ENCODE measurements around the gene RFTN1. TPM values are rescaled to one million over a fixed set of nuclear protein-coding genes. Genes with fewer than 3 reads are reported as not detected.

Gene RFTN1, protein sequence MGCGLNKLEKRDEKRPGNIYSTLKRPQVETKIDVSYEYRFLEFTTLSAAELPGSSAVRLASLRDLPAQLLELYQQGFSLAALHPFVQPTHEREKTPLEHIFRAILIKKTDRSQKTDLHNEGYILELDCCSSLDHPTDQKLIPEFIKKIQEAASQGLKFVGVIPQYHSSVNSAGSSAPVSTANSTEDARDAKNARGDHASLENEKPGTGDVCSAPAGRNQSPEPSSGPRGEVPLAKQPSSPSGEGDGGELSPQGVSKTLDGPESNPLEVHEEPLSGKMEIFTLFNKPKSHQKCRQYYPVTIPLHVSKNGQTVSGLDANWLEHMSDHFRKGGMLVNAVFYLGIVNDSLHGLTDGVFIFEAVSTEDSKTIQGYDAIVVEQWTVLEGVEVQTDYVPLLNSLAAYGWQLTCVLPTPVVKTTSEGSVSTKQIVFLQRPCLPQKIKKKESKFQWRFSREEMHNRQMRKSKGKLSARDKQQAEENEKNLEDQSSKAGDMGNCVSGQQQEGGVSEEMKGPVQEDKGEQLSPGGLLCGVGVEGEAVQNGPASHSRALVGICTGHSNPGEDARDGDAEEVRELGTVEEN
- total RNA-seq: 119 TPM

DNA sequence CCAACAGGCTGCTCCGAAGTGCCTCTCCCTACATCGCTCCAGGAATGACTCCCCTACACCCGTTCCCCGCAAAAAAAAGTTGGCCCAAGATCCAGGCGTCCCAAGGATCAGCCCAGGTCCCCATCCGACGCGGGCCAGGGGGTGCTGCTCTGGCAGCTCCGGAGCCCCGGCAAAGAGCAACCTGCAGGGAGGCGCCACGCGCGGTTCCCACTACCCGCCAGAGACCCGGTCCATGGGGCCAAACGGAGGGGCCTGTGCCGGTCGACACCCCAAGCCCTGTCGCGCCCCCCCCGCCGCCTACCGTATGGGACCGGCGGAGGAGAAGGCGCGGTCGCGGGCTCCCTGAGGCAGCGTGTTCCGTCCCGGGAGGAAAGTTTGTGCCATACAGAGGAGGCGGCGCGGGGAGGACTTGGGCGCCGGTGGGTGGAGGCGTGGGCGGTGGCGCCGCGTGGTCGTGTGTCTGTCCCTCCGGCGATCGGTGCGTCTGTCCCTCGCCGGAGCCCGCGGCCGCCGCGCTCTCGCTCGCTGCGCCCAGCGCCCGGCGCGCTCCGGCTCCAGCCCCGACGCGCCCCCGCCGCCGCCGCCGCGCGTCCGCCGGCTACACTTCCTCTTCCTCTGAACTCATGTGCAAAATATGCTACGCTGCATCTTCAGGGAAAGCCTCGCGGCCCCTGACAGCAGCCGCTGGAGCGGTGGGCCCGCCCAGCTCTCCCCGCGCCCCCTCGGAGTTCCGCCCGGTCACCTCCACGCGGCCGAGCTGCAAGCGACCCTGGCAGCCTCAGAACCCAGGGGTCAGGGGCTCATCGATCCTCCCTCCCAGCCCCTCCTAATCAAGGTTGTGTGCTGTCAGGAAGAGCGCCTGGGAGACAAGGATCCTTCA is at the start of gene RFTN1:
RFTN1 (minus strand) TSS at position 559 of the 880 bp plus-strand sequence. CDS start 19,830 bp downstream, outside the sequence.
- peak; percentile 78 for DNase-seq (ENCODE audit: low spot score)
- intact Hi-C loops (cut with DNase I): loop anchor here (10.0 kb wide), 2 partner anchors 129 to 199 kb away; no protein-coding TSS in a partner anchor
- ATAC-seq: peak; percentile 12

DNA sequence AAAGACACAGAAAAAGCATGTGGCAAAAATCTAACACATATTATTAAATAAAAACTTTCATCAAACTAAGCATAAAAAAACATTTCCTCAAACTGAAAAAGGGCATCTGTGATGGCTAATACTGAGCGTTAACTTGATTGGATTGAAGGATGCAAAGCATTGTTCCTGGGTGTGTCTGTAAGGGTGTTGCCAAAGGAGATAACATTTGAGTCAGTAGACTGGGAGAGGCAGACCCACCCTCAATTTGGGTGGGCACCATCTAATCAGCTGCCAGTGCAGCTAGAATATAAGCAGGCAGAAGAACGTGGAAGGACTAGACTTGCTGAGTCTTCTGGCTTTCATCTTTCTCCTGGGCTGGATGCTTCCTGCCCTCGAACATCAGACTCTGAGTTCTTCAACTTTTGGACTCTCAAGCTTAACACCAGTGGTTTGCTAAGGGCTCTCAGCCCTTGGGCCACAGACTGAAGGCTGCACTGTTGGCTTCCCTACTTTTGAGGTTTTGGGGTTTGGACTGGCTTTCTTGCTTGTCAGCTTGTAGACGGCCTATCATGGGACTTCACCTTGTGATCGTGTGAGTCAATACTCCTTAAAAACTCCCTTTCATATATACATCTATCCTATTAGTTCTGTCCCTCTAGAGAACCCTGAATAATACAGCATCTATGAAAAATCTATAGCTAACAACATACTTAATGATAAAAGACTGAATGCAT is 46.3 kb upstream of the RFTN1 start:
- intact Hi-C loops (cut with DNase I): no loop called here
- ATAC-seq: no peak
- no peak for DNase-seq (ENCODE audit: low spot score)

DNA sequence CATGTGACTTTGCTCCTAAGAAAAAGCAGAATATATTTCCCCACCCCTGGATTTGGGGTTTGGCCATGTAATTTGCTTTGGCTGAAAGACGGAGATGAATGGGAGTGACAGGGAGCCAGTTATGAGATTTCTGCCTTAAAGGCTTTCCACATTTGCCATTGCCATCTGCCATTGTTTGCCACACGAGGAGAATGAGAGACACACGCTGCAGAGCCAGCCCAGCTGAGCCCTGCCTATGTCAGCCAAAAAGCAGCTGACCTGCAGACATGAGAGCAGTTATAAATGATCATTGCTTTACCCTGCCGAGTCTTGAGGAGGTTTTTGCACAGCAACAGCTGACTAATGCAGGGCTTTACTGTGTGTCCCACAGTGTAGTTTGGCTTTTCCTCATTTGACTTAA is 40.6 kb upstream of the RFTN1 start:
- DNase-seq (ENCODE audit: low spot score): no peak
- no peak for ATAC-seq
- intact Hi-C loops (cut with DNase I): loop anchor here (5.0 kb wide), 1 partner anchor 267 kb away; no protein-coding TSS in a partner anchor

DNA sequence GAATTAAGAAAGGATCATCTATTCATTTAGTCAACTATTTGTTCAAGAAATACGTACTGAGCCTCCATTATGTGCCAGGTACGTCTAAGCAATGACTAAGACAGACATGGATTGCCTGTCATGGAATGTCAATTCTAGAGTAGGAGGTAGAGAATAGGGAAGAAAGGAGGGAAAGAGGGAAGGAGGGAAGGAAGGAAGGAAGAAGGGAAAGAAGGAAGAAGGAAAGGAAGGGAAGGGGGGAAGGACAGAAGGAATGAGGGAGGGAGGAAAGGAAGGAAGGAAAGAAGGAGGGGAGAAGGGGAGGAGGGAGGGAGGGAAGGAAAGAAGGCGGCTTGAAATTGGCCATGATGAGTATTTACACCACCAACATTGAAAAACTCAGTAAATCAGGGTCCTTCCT is 39.3 kb upstream of the RFTN1 start:
- intact Hi-C loops (cut with DNase I): loop anchor here (5.0 kb wide), 1 partner anchor 265 kb away; no protein-coding TSS in a partner anchor
- DNase-seq (ENCODE audit: low spot score) (no peak), ATAC-seq (no peak)

DNA sequence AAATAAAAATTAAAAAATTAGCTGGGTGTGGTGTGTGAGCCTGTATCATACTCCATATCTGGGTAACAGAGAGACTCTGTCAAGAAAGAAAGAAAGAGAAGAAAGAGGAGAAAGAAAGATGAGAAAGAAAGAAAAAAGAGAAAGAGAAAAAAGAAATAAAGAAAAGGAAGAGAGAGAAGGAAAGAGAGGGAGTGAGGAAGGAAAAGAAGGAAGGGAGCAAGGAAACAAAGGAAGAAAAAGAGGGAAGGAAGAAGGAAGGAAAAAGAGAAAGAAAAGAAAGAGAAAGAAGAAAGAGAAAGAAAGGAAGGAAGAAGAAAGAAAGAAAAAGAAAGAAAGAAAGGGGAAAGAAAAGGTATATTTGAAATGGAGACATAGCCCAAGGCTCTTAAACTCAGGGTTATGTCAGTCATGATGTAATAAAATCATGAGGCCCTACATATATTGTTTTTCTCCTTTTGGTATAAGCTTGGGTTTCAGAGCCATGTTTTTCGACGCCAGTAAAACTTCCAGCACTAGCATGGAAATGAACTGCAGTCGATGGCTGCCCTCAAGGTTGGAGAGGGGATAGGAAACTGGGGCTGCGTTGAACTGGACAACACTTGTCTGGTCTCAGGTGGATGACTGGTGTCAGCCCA is 38.0 kb upstream of the RFTN1 start:
- intact Hi-C loops (cut with DNase I): loop anchor here (5.0 kb wide), 1 partner anchor 264 kb away; no protein-coding TSS in a partner anchor

DNA sequence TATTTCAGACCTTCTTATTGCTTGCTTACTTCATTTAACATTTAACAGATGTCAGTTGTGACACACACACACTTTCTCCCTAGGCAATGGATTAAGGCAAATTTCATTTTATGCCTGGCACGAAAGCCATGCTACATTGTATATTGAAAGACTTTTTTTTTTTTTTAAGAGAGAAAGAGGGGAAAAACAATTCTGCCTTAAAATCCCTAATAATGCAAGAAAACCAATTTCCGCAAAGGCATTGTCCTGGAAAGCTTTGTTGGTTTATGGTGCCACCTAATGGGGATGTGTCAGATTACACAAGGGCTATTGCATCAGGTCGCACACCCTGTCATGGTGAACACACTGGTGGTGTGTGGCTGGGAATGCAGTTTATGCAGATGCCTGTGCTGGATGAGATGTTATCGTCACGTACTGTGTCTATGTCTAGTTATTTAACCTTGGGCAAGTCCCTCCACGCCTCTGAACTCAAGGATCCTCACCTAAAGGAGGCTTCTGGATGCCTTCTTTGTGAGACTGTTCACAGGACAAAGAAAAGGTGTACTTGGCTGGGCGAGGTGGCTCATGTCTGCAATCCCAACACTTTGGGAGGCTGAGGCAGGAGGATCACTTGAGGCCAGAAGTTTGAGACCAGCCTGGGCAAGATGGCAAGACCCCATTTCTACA is 37.3 kb upstream of the RFTN1 start:
- intact Hi-C loops (cut with DNase I): loop anchor here (5.0 kb wide), 1 partner anchor 264 kb away; no protein-coding TSS in a partner anchor
- ATAC-seq: peak; percentile 92

More for the DNA sequence above, 38.0 kb upstream of the RFTN1 start:
- ATAC-seq (peak; percentile 40), DNase-seq (ENCODE audit: low spot score) (no peak)

DNA sequence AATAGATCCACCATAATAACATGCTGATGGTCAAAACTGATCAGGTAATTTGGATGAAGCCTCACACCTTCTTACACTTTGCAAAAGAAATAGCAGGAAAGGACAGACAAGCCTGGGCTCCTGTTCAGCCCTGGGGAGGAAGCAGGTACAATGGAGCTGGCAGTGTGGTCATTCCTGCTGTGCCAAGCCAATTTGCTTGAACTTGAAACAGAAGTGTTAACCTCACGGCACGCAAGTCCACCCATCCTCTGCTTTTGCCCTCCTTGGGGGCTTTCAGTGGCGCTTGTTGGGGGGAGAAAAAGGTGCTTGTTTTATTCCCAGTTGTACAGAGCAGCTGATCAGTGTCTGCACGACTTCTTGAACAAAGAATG is 36.8 kb upstream of the RFTN1 start:
- intact Hi-C loops (cut with DNase I): loop anchor here (5.0 kb wide), 1 partner anchor 263 kb away; no protein-coding TSS in a partner anchor
- peak; percentile 51 for ATAC-seq

More for the DNA sequence above, 37.3 kb upstream of the RFTN1 start:
- peak; percentile 73 for DNase-seq (ENCODE audit: low spot score)

DNA sequence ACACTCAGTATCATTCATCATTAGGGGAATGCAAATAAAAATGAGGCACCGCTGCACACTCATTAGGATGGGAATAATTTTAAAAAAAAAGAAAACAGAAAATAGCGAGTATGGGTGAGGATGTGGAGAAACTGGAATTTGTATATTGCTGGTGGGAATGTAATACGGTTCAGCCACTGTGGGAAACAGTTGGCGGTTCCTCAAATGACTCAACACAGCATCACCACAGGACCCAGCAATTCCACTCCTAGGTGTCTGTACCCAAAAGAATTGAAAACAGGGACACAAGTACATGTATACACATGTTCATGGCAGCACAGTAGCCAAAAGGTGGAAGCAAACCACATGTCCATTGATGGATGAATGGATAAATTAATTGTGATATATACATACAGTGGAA is 35.2 kb upstream of the RFTN1 start:
- intact Hi-C loops (cut with DNase I): no loop called here
- no peak for ATAC-seq
- DNase-seq (ENCODE audit: low spot score): no peak

More for the DNA sequence above, 36.8 kb upstream of the RFTN1 start:
- DNase-seq (ENCODE audit: low spot score): no peak

- ATAC-seq (no peak), DNase-seq (ENCODE audit: low spot score) (no peak)
- intact Hi-C loops (cut with DNase I): no loop called here
These were observed 34.3 kb upstream of the RFTN1 start for GRCh38 chr3:16547561-16548357.

- intact Hi-C loops (cut with DNase I): no loop called here
- no peak for DNase-seq (ENCODE audit: low spot score)
- peak; percentile 9 for ATAC-seq
These were observed 32.9 kb upstream of the RFTN1 start for GRCh38 chr3:16546186-16547010.

GRCh38 chr3:16545413-16546185 is 32.1 kb upstream of the RFTN1 start:
- DNase-seq (ENCODE audit: low spot score) (no peak), ATAC-seq (no peak)
- intact Hi-C loops (cut with DNase I): no loop called here

- no peak for ATAC-seq
- intact Hi-C loops (cut with DNase I): no loop called here
These were observed 29.9 kb upstream of the RFTN1 start for GRCh38 chr3:16543242-16543864.

DNA sequence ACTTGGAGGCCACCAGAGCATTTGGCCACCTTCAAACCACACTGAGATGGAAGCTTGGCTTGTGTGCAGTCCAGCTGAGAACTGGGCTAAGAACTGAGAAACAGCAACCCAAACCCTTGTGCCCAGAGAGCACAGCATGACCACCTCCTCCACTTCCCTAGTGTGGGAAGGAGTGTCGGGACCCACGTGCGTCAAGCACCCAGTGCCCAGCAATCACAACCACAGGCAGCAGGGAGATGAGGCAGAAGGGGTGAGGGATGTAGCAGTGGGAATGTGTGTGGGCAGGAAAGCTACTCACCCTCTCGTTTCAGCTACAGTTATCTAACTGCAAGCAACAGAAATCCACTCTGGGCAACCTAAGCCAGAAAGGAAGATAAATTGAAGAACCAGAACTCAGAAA is 25.0 kb upstream of the RFTN1 start:
- ATAC-seq: no peak
- no peak for DNase-seq (ENCODE audit: low spot score)
- intact Hi-C loops (cut with DNase I): no loop called here

More at GRCh38 chr3:16543242-16543864, 29.9 kb upstream of the RFTN1 start:
- DNase-seq (ENCODE audit: low spot score): no peak

- no peak for DNase-seq (ENCODE audit: low spot score)
- intact Hi-C loops (cut with DNase I): no loop called here
- ATAC-seq: no peak
These were observed 23.5 kb upstream of the RFTN1 start for GRCh38 chr3:16536996-16537395.

- no peak for ATAC-seq
- intact Hi-C loops (cut with DNase I): no loop called here
- no peak for DNase-seq (ENCODE audit: low spot score)
These were observed 22.8 kb upstream of the RFTN1 start for GRCh38 chr3:16536344-16536663.

Data from sciatic nerve (tissue), 2 donors.